SK-N-SH (cell line): ENCODE results near the gene MAD1L1. TPM values are rescaled to one million over a fixed set of nuclear protein-coding genes. Genes with fewer than 3 reads are reported as not detected.

Experiments used
- CTCF ChIA-PET: fragments of 300-600, 350-600 bp; formaldehyde crosslinking; extraction: SDS; loops from one replicate; lab custom pipeline; 2021; lab: Yijun Ruan, JAX
- POLR2A ChIA-PET: fragments of 350-600 bp; sonication (Branson Sonifier 250); formaldehyde crosslinking; extraction: SDS; loops from one replicate; lab custom pipeline; 2020; ENCODE audit warnings: antibody characterized with exemption, inconsistent platforms; lab: Yijun Ruan, JAX
- DNase-seq: peaks from one replicate; pipeline ENCODE4 v3.0.0; 2012
- H2AFZ ChIP-seq: fragments of 200-600 bp; sonication (generic); 2 replicates; pipeline ENCODE4 v1.8.1; 2016; ENCODE audit warnings: antibody characterized with exemption, mild to moderate bottlenecking, low read depth
- H3F3A ChIP-seq: fragments of 200-600 bp; sonication (generic); replicated peaks from 2 replicates; pipeline ENCODE3; 2016; ENCODE audit warnings: antibody characterized with exemption, mild to moderate bottlenecking; ENCODE audit not compliant: insufficient read depth
- H3K27ac ChIP-seq, 2 experiments: fragments of 200-500 bp in 1 of 2; fragments of 200-600 bp in 1 of 2; sonication (Bioruptor generic) in 1 of 2; sonication (generic), shearing (Covaris generic) in 1 of 2; 2 replicates each; pipeline versions ENCODE4 v1.5.1 to v1.6.1; 2014 to 2016; ENCODE audit warnings: low read depth in 2 of 2, inconsistent platforms in 1 of 2, low read length in 1 of 2, mild to moderate bottlenecking in 1 of 2, mixed read lengths in 1 of 2
- H3K27me3 ChIP-seq: fragments of 200-600 bp; sonication (generic), shearing (Covaris generic); 2 replicates; pipeline ENCODE4 v1.6.1; 2016; ENCODE audit warnings: mixed run types; ENCODE audit not compliant: insufficient read depth
- H3K36me3 ChIP-seq, 2 experiments: fragments of 200-500 bp in 1 of 2; fragments of 200-600 bp in 1 of 2; sonication (Bioruptor generic) in 1 of 2; sonication (generic) in 1 of 2; replicated peaks in 1 of 2; 2 replicates each; pipeline versions ENCODE3 to v1.5.1; 2014 to 2016; ENCODE audit warnings: low read length in 1 of 2, mild to moderate bottlenecking in 1 of 2; ENCODE audit not compliant: insufficient read depth in 2 of 2, control insufficient read depth in 1 of 2
- H3K4me1 ChIP-seq, 2 experiments: fragments of 200-500 bp in 1 of 2; fragments of 200-600 bp in 1 of 2; sonication (Bioruptor generic) in 1 of 2; sonication (generic), shearing (Covaris generic) in 1 of 2; 2 replicates each; pipeline versions ENCODE4 v1.5.1 to v1.6.1; 2014 to 2016; ENCODE audit warnings: low read depth in 1 of 2, low read length in 1 of 2, mixed run types in 1 of 2; ENCODE audit not compliant: insufficient read depth in 2 of 2, control insufficient read depth in 1 of 2
- H3K4me2 ChIP-seq: fragments of 200-600 bp; sonication (generic), shearing (Covaris generic); 2 replicates; pipeline ENCODE4 v1.6.1; 2017; ENCODE audit warnings: mixed run types
- H3K4me3 ChIP-seq, 2 experiments: fragments of 200-500 bp in 1 of 2; fragments of 200-600 bp in 1 of 2; sonication (Bioruptor generic) in 1 of 2; sonication (generic), shearing (Covaris generic) in 1 of 2; 2 replicates each; pipeline versions ENCODE4 v1.5.1 to v1.8.1; 2014 to 2016; ENCODE audit warnings: low read depth in 2 of 2, inconsistent platforms in 1 of 2, low read length in 1 of 2, mild to moderate bottlenecking in 1 of 2, mixed read lengths in 1 of 2, moderate library complexity in 1 of 2
- H3K79me2 ChIP-seq: fragments of 200-600 bp; sonication (generic); 2 replicates; pipeline ENCODE4 v1.8.1; 2017; ENCODE audit warnings: mild to moderate bottlenecking; ENCODE audit not compliant: insufficient read depth
- H3K9ac ChIP-seq: fragments of 200-600 bp; sonication (generic); 2 replicates; pipeline ENCODE4 v1.6.1; 2017; ENCODE audit warnings: mixed run types
- H3K9me2 ChIP-seq: fragments of 200-600 bp; sonication (generic); 2 replicates; pipeline ENCODE4 v1.6.1; 2017; ENCODE audit warnings: mixed run types
- H3K9me3 ChIP-seq: fragments of 200-600 bp; sonication (generic); 2 replicates; pipeline ENCODE4 v1.6.1; 2017; ENCODE audit warnings: mixed run types, mild to moderate bottlenecking, moderate library complexity
- H4K20me1 ChIP-seq: fragments of 200-600 bp; sonication (generic); 2 replicates; pipeline ENCODE4 v1.6.1; 2017; ENCODE audit warnings: mild to moderate bottlenecking, mixed run types; ENCODE audit not compliant: insufficient read depth
- CHD2 ChIP-seq: fragments of 150-350 bp; IDR thresholded peaks from 2 replicates; pipeline ENCODE4 v1.6.1; 2018; ENCODE audit warnings: low read length; ENCODE audit not compliant: partially characterized antibody
- CTCF ChIP-seq: fragments of 200-600 bp; sonication (generic); IDR thresholded peaks from 2 replicates; pipeline ENCODE4 v1.6.1; 2017; ENCODE audit warnings: antibody characterized with exemption, mild to moderate bottlenecking, moderate library complexity
- FOSL2 ChIP-seq: IDR thresholded peaks from 2 replicates; pipeline ENCODE4 v1.4.0; 2012; ENCODE audit warnings: low read depth, mild to moderate bottlenecking, moderate library complexity, borderline replicate concordance
- JUND ChIP-seq: IDR thresholded peaks from 2 replicates; pipeline ENCODE4 v1.4.0; 2012
- MAX ChIP-seq: IDR thresholded peaks from 2 replicates; pipeline ENCODE4 v1.4.0; 2012; ENCODE audit warnings: low read depth
- MEF2A ChIP-seq: IDR thresholded peaks from 2 replicates; pipeline ENCODE4 v1.4.0; 2012; ENCODE audit warnings: low read depth, borderline replicate concordance
- MXI1 ChIP-seq: IDR thresholded peaks from 2 replicates; pipeline ENCODE4 v1.6.1; 2012; ENCODE audit warnings: mild to moderate bottlenecking, low read depth, low read length, improper control_type of control experiment
- NFIC ChIP-seq: IDR thresholded peaks from 2 replicates; pipeline ENCODE4 v1.4.0; 2012; ENCODE audit warnings: borderline replicate concordance
- NRF1 ChIP-seq: IDR thresholded peaks from 2 replicates; pipeline ENCODE4 v1.6.1; 2012; ENCODE audit warnings: low read depth, mild to moderate bottlenecking, low read length
- PBX3 ChIP-seq: IDR thresholded peaks from 2 replicates; pipeline ENCODE4; 2012
- RCOR1 ChIP-seq: fragments of 150-350 bp; IDR thresholded peaks from 2 replicates; pipeline ENCODE4 v1.6.1; 2017; ENCODE audit warnings: antibody characterized with exemption, low read length
- RXRA ChIP-seq: IDR thresholded peaks from 2 replicates; pipeline ENCODE4 v1.4.0; 2012; ENCODE audit warnings: low read depth, mild to moderate bottlenecking, borderline replicate concordance
- SIN3A ChIP-seq: IDR thresholded peaks from 2 replicates; pipeline ENCODE4 v1.6.1; 2012; ENCODE audit warnings: low read depth, mild to moderate bottlenecking, low read length, moderate library complexity, borderline replicate concordance
- TCF12 ChIP-seq: IDR thresholded peaks from 2 replicates; pipeline ENCODE4 v1.4.0; 2012
- USF1 ChIP-seq: IDR thresholded peaks from 2 replicates; pipeline ENCODE4 v1.4.0; 2012; ENCODE audit warnings: low read depth, borderline replicate concordance
- YY1 ChIP-seq: IDR thresholded peaks from 2 replicates; pipeline ENCODE4 v1.4.0; 2012; ENCODE audit warnings: low read depth, mild to moderate bottlenecking
- ZBTB33 ChIP-seq: IDR thresholded peaks from 2 replicates; pipeline ENCODE4 v1.4.0; 2012; ENCODE audit warnings: low read depth, borderline replicate concordance
- WGBS: methylation state at CpG from one replicate; pipeline ENCODE4 v1.1.6; 2017; ENCODE audit warnings: low lambda C conversion rate; 5-methylcytosine and 5-hydroxymethylcytosine counted together
- polyA plus RNA-seq, 3 experiments: library from polyadenylated mRNA; depleted of rRNA; stranded (reverse); fragments of >200 nt; gene quantifications; 2 replicates each; pipeline ENCODE4 v1.2.3, GENCODE V29; 2012

MAD1L1 gene
- polyA plus RNA-seq, 1 of the 3 experiments (the other 2 are of a cell fraction), result 46.2 TPM

GRCh38 chr7:2175091-2175490, 57.7 kb downstream of the MAD1L1 start:
- Histone ChIP-seq H3K4me3 (no peak overlapping the region; a peak in 1 of 4 replicates), H4K20me1 (no peaks in the 10 kb centered on the region), H2AFZ (no peak overlapping the region), H3K4me1 (peaks cover 29 to 52% of the 10 kb centered on the region in 2 experiments), H3K79me2 (peaks cover 3% of the 10 kb centered on the region; the same call in 1 of the 2 replicates), H3K9me2 (no peaks in the 10 kb centered on the region), H3F3A (peaks cover 27% of the 10 kb centered on the region), H3K27me3 (no peaks in the 10 kb centered on the region), H3K4me2 (peak overlapping the region; percentile 66), H3K27ac (peak overlapping the region; percentile 90 to 92), H3K9ac (peak overlapping the region; percentile 42; the same call in 1 of the 2 replicates), H3K36me3 (peaks cover 2 to 8% of the 10 kb centered on the region in 2 experiments), H3K9me3 (no peaks in the 10 kb centered on the region)
- TF ChIP-seq RXRA, result no peak
- no peak for TF ChIP-seq TCF12
- TF ChIP-seq SIN3A, result no peak
- no peak for TF ChIP-seq NRF1
- TF ChIP-seq CTCF, result peak; percentile 9; the same call in 1 of the 2 replicates
- no peak for TF ChIP-seq MEF2A
- DNase-seq, result no peak
- WGBS, result 86% methylated on average over 15 of the region's 15 CpGs
- POLR2A ChIA-PET, result no interaction called here
- CTCF ChIA-PET, result interaction anchor here (1.3 kb wide), 1 partner anchor 8 kb away, joined by 3 read pairs; no protein-coding TSS in a partner anchor

- Histone ChIP-seq H3K79me2 (peaks cover 3% of the 10 kb centered on the region; the same call in 1 of the 2 replicates), H3K27ac (peak overlapping the region; percentile 37 to 70; a peak in 3 of 4 replicates), H3K9me2 (no peaks in the 10 kb centered on the region), H3K4me1 (peaks cover 29 to 61% of the 10 kb centered on the region in 2 experiments), H3K9me3 (no peaks in the 10 kb centered on the region), H3K4me2 (peak overlapping the region; percentile 30; the same call in 1 of the 2 replicates), H3K9ac (no peak overlapping the region), H3K27me3 (no peaks in the 10 kb centered on the region), H2AFZ (no peak overlapping the region), H3F3A (peaks cover 27% of the 10 kb centered on the region), H3K36me3 (peaks cover 2 to 8% of the 10 kb centered on the region in 2 experiments), H4K20me1 (no peaks in the 10 kb centered on the region), H3K4me3 (no peak overlapping the region)
- CTCF ChIA-PET, result interaction anchor here (0.9 to 1.4 kb wide), 3 partner anchors 13 to 42 kb away, joined by 3 to 6 read pairs (median 3); no protein-coding TSS in a partner anchor
- POLR2A ChIA-PET, result no interaction called here
- TF ChIP-seq SIN3A (no peak), CTCF (no peak), MAX (no peak), CHD2 (no peak), NRF1 (no peak), NFIC (no peak; the same call in 1 of the 2 replicates), PBX3 (no peak), JUND (no peak), ZBTB33 (no peak), FOSL2 (no peak), YY1 (no peak), RCOR1 (no peak), USF1 (no peak), MXI1 (no peak)
- WGBS, result 91% methylated on average over 15 of the region's 15 CpGs
- DNase-seq, result peak; percentile 32
These were observed 59.4 kb downstream of the MAD1L1 start for GRCh38 chr7:2173189-2173827.
